Superior temporal gyrus (tissue), 1 donor: Measurements from ENCODE around the gene HERPUD2.
A peak's percentile ranks its signal among the peaks of the same experiment; 100 is the strongest.

ENCODE experiments used
- DNase-seq: peaks from one replicate; pipeline ENCODE4 v3.0.0-alpha.2; 2016; ENCODE audit errors: extremely low spot score

HERPUD2 gene

GRCh38 chr7:35694784-35695472, at the start of gene HERPUD2:
TSS of gene HERPUD2 (minus strand) at chr7:35695135. CDS start at chr7:35694330, 805 bp downstream.
- DNase-seq: peak; percentile 96

- DNase-seq: no peak
These were observed 44.0 kb upstream of the HERPUD2 start for GRCh38 chr7:35738889-35739288.

GRCh38 chr7:35736725-35737124, 41.8 kb upstream of the HERPUD2 start:
- no peak for DNase-seq

- DNase-seq: peak; percentile 87
These were observed 40.5 kb upstream of the HERPUD2 start for GRCh38 chr7:35735396-35735795.

- DNase-seq: peak; percentile 81
These were observed 39.1 kb upstream of the HERPUD2 start for GRCh38 chr7:35734001-35734483.

GRCh38 chr7:35731349-35731748, 36.4 kb upstream of the HERPUD2 start:
- DNase-seq: no peak

GRCh38 chr7:35729061-35729783, 34.3 kb upstream of the HERPUD2 start:
- peak; percentile 75 for DNase-seq

GRCh38 chr7:35728412-35729060, 33.6 kb upstream of the HERPUD2 start:
- peak; percentile 62 for DNase-seq

- DNase-seq: no peak
These were observed 32.6 kb upstream of the HERPUD2 start for GRCh38 chr7:35727571-35727970.

GRCh38 chr7:35726654-35727053, 31.7 kb upstream of the HERPUD2 start:
- no peak for DNase-seq

GRCh38 chr7:35725280-35725680, 30.3 kb upstream of the HERPUD2 start:
- no peak for DNase-seq

GRCh38 chr7:35723011-35723410, 28.1 kb upstream of the HERPUD2 start:
- DNase-seq: no peak

GRCh38 chr7:35722054-35722849, 27.3 kb upstream of the HERPUD2 start:
- DNase-seq: no peak

GRCh38 chr7:35721288-35721687, 26.4 kb upstream of the HERPUD2 start:
- DNase-seq: peak; percentile 35

GRCh38 chr7:35720849-35721248, 25.9 kb upstream of the HERPUD2 start:
- DNase-seq: no peak

- peak; percentile 48 for DNase-seq
These were observed 25.1 kb upstream of the HERPUD2 start for GRCh38 chr7:35720032-35720431.

GRCh38 chr7:35718047-35718446, 23.1 kb upstream of the HERPUD2 start:
- peak; percentile 67 for DNase-seq

- DNase-seq: no peak
These were observed 22.6 kb upstream of the HERPUD2 start for GRCh38 chr7:35717516-35717915.

GRCh38 chr7:35717013-35717412, 22.1 kb upstream of the HERPUD2 start:
- DNase-seq: peak; percentile 78

GRCh38 chr7:35716038-35716803, 21.3 kb upstream of the HERPUD2 start:
- peak; percentile 89 for DNase-seq

GRCh38 chr7:35714862-35715261, 19.9 kb upstream of the HERPUD2 start:
- peak; percentile 82 for DNase-seq
